Fibroblast of skin of scalp (primary cell): Measurements from ENCODE around the gene BCL2L13.
A peak's percentile ranks its signal among the peaks of the same experiment; 100 is the strongest.

Experiments
- DNase-seq: peaks from one replicate; pipeline ENCODE4 v3.0.0-alpha.2; 2013

The BCL2L13 gene

DNA sequence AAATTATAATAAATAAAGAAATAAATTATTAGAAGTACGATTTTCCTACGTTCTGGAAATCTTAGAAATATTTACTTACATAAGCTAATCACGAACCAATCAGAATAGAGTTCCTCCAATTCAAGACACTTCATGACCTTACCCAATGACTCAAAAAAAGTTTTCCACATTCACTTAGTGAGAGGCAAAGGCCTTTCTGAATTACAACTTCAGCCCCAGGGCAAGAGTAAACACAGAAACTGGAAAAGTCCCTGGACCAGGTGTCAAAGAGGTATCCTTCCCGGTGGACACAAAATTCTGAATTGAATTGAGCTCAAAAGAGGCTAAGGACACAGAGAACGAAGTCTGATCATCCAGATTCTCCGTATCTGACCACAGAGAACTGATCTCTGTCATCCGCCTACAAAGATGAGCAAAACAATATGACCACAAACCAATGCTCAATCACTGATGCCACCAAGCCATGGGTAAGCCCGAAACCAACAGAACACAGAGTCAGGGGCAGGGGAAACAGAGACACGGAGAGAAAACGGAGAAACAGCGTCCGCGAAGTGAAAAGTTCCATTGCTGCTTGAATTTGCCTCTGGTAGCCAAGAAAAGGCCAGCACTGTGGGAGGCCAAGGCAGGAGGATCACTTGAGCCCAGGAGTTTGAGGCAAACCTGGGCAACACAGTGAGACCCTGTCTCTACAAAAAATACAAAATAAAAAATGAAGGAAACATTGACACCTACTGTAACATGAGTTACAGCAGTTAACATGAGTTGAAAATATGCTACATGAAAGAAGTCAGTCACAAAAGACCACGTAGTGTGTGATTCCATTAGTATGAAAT is 128.9 kb downstream of the BCL2L13 start:
- no peak for DNase-seq

DNA sequence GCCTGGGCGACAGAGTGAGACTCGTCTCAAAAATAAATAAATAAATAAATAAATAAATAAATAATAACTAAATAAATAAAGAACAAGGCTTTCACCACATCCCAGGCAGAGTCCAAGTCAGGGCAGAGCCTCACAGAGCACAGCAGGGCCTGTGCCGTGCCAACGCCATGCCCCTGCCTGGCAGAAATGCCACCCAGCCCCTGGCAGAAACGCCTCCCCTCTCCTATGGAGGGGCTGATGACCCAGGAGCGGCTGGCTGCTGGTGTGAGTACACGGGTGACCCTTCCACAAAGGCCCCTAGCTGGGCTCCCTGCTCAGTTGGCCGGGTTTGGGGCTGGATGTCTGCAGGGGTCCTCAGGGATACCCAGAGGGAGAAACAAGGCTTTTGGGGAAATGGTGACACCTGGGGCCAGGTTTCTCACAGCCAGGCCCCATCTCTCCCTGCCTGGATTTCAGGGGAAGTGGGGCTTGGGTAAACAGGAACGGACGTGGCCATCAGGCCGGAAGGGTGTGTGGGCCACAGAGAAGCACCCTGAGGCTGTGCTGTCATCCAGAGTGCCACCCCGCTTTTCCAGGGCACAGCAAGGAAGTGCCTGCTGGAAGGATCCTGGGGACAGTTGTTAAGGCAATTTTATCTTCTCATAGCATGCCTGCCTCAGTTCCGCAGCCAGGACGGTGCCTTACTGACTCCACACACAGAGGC is 130.6 kb downstream of the BCL2L13 start:
- DNase-seq, result no peak

DNA sequence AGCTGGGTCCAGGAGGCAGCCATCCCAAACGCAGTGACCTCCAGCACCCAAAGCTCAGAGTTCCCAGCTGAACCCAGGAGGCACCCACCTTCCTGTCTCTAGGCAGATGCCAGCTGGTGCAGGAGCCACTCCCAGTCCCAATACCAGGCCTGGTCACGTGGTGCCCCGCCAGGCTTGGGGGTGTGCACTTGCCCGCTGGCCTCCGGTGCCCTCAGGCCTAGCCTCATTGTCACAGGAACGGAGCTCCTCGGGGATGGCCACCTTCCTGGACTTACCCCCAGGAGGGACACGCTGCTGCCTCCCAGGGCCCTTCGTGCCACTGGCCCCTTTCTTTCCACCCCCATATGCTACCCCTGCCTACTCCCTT is 131.1 kb downstream of the BCL2L13 start:
- no peak for DNase-seq

DNA sequence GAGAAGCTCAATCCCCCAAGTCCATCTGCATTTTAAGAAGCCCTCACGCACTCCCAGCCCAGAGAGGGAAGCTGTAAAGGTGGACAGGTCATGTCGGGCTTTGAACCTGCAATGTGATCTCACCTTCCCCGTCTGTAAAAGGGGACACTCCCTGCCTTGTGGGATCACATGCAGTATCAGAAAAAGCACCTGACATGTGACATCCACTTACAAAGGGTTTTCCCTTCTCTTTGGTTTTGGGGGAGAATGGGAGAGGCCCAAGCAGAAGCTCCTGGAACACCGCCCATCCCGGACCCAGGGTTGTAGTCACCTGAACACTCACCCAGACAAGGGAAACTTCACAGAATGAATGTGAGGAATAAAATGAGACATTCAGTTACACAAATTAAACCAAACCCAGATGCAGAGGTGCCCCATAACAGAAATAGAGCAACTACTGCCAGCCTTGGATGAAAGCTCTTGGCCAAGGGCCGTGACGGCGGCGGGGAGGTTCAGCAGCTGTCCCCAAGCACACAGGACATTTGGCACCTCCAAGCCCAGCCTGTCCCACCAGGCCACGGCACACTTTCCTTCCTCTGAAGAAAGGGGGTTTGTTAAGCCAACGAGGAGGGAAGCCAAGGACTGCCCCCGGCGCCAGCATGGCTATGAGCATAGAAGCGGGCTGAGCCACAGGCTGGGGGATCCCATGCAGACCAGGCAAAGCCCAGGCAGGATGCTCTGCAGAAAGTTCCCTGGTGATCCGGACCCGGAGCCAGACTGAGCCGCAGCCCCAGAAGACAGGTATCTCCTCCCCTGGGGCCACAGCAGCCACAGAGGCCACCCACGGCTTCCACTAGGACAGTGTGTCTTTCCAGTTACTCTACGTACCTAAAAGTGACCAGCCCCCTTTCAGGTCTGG is 131.9 kb downstream of the BCL2L13 start:
- no peak for DNase-seq

DNA sequence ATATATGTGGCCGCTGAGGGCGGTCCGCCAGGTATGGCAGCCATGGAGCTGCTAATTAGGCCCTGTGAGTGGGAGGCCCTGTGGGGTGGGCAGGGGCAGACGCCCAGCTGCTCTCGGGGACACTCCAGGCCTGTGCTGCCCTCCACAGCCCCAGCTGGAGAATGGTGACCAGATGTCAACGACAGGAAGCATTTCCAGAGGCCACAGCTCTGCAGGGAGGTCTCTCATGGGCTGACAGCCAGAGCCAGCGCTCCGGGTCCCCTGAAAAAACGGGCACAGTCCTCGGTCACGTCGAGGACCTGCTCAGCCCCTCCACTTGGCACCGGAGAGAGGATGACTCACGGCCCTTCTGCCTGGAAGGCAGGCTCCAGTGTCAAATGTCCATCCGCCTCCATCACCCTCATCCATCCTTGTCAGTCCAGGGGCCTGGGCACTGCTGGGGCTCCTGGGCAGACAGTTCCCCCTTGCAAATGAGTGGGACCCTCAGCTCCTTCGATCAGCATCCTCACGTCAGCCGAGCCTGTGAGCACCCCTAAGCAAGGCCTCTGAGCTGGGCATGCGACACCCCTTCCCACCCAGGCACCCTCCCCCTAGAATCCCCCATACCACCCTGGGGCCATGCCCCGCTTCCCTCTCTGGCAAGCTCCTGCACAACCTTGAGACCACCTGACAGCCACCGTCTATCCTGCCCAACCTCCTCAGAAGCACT is 133.8 kb downstream of the BCL2L13 start:
- no peak for DNase-seq

DNA sequence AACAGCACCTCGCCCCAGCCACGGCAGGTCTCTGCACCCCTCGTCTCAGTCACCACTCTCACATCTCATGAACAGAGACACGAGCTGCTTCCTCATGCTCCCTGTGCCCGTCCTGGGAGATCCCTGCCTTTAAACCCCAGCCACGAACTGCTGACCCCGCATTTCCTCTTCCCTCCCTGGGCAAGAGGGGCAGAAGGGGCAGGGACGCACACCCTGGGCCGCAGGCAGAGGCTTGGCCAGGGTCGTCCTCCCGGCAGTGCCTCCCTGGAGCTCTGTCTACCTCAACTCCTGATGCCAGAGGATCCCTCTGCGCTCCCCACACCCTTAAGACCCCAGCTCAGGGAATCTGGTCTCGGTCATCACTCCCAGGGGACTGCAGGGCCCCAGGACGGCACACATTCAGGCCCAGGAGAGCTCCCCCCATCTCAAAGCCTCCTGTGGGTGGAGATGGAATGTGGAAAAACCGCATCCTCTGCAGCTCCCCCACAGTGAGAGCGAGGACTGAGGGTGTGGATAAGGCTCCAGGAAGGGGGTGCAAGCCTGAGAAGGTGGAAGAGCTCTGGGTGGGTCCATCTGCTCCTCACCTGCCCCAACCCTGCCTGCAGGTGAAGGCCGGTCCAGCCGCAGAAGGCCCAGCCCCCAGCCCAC is 134.5 kb downstream of the BCL2L13 start:
- DNase-seq, result peak; percentile 59

DNA sequence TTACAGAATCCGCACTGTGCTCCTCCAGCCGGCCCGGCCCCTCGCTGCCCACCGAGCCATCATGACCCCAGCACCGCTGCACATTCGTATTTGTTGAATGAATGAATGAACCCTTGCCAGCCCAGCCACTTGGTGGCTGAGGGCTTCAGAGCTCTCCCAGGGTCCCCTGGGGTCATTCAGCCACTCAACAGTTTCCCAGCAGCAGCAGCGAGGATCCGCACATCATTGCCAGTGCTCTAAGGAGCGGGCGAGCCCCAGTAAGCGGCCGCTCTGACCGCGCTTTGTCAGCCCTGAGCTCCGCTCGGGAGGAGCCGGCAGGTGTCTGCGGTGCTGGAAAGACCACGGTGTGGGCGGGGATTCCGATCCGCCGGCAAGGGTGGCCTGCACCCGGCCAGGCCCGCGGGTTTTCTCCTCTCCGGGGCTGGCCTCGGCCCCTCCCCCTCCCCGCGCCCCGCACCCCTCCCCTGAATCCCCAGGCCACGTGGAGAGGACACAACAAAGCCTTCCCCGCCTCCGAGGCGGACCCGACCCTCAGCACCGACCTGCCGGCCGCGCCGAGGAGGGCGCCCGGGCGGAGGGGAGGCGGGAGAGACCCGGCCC is 135.1 kb downstream of the BCL2L13 start:
- DNase-seq, result peak; percentile 24

DNA sequence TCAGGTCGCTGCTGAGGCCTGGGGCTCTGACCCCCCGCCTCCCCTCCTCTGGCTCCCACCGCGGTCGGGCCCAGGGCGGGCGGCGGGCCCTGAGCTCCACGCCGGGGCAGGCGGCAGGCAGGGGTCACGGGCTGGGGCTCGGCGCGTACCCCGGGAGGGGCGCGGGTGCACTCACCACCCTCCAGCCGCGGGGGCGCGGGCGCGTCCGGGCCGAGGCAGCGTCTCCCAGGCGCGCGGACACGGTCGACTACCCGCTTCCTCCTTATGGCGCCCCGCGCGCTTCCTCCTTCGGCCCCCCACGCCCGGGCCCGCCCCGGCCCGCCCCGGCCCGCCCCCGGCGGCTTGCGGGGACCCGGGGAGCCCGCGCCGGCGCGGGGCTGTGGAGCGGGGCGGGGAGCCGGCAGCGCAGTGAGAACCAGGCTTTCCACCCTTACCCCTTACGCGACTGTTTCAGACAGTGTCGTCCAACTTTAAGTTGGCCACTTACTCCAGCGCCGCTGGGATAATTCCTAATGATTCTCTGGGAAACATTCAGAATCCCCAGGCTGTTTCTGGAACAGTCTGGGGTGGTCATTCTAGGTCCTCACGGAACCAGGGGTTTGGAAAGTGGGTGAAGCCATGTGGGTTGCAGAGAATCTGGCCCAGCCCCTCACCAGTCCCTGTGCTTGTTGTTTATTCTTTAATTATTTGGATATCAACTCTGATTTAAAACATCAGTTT is 135.8 kb downstream of the BCL2L13 start, which contains the start of gene BID:
BID (minus strand) TSS at position 264 of the 720 bp plus-strand sequence. CDS start 24,353 bp downstream, outside the sequence.
- DNase-seq, result no peak

DNA sequence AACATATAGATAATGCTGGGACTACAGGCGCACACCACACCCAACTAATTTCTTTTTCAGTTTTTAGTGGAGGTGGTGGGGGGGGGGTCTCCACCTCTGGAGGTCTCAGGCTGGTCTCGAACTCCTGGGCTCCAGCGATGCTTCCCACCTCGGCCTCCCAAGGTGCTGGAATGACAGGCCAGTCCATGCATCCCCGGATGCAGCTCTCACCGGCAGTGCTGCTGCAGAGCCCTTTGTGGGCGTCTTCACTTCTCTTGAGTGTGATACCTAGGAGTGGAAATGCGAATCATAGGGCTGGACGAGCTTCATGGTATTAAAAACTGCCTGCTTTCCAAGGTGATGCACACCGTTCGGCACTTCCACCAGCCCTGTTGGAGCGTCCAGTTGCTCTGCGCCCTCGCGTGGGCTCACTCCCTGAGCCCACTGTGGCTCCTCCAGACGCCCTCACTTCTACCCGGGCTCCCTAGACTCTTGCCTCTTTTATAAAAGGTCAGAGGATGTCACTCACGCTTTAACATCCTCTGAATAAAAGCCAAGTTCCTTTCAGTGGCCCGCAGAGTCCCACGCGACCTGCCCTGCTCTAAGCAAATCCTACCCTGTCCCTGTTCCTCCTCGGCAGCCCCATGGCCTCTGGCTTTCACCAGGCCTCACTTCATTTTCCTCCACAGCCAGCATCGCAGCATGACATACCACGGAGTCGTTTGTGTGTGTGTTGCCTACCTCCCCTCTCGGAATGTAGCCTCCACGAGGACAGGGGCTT is 136.5 kb downstream of the BCL2L13 start:
- no peak for DNase-seq

DNA sequence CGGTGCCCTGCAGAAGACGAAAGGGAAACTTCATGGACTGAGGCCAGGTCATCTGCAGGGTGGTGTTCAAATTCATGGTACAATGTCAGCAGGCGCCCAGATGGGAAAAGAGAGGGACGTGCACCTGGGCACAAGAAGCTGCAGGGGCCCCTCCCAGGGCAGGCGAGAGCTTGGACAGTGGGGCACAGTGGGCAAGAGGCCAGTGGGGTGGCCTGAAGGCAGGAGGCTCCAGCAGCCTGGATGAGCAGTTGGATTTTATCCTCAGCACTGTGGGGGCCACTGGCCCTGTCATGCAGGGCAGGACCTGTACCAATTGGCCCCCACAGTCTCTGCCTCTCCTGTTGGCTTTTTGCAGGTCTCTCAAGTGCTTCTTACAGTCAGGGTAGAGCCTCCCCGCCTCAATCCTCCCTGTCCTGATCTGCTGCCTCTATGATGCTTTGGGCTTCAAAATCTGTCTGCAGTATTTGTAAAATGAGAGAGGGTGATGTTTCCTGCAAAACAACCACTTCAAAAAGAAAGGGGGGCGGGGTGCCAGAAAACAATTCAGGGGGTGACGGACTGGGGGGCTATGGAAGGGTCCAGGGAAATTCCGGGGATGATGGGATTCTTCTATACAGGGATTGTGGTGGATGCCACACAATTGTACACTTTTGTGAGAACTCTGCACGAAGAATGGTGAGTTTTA is 137.4 kb downstream of the BCL2L13 start:
- DNase-seq, result no peak

DNA sequence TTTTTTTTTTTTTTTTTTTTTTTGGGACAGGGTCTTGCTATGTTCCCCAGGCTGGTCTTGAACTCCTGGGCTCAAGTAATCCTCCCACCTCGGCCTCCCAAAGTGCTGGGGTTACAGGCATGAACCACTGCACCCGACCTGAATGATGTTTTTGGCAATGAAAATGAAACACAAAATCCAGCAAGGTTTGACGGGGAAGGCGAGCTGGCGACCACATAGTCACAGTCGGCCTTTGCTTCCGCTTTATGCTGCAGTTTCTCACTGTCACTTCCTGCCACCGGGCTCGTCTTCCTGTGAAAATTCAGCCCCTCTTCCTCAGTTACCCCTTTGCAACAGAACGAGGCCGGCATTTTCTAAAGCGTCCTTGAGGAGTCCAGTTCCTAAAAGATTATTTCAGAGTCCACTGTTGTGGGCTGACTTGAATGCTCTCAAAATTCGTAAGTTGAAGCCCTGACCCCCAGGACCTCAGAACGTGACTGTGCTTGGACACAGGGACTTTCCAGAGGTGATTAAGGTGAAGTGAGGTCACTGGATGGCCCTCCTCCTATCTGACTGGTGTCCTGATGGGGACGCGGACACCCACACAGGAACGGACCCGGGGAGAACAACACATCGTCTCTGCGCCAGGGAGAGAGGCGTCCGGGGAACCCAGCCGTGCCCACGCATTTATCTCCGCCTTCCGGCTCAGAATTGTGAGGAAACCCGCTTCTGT is 138.6 kb downstream of the BCL2L13 start:
- DNase-seq, result no peak

DNA sequence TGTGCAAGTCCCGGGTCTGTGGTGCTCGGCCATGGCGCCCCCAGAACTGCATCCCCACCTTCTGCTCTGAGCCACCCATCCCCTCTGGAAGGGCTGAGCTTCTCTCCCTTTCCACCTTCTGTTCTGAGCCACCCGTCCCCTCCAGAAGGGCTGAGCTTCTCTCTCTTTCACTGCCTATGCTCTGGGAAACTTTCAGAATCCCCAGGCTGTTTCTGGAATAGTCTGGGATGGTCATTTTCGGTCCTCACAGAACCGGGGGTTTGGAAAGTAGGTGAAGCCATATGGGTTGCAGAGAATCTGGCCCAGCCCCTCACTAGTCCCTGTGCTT is 139.1 kb downstream of the BCL2L13 start:
- no peak for DNase-seq

DNA sequence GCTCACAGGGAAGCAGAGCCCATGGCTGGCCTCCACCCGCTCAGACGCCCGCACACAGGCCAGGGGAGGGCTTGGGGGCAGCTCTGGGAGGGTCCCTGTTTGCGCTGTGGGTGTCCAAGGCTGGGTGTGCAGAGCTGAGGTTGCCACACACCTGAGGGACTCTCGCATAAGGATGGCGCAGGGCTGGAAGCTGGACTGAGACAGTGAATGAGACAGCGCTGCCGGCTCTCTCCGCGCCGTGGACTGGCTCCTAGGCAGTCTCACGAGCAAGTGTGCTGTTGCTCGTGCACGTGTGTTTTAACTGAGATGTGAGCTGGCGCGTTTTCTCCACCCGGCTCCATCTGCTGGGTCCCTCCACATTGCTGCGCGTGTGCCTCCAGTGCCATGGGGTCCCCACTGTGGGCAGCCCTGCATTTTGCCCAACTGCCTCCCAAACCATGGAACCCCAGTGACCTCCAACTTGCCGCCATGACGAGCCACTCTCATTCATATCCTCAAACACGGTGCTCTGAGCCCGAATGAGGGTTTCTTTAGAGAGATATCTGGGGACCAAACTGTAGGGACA is 139.9 kb downstream of the BCL2L13 start:
- DNase-seq, result no peak

DNA sequence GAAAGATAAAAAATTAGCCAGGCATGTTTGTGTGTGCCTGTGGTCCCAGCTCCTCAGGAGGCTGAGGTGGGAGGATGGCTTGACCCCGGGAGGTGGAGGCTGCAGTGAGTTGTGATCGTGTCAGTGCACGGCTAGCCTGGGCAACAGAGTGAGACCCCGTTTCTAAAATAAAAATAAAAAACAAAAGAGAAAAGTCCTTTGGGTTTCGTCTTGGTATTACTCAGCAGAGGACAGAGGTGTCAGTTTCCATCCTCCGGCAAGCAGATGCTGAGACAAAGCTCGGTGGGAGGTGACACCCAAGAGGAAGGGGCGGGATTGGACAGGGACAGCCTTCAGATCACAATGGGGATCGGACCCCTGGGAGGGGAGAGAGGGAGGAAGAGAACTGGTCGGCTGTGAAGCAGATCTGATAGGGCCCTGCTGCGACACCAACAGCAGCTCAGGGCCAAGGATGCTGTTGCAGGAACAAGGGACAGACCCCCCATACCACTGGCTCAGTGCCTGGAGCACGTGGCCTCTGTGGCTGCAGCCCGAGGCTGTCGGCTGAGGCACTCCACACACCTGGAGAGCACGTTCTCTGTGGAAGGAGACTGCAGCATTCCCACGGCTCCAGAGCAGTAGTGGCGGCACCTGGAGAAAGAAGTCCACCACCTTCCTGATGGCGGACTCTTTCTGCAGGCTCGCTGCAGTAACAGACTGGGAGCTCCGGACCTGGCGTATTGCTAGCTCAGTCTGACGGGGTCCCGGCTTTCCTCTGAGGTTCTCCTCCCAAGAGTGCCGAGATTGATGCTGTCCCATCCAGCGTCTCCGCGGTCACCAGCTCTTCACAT is 140.9 kb downstream of the BCL2L13 start:
- DNase-seq, result no peak

DNA sequence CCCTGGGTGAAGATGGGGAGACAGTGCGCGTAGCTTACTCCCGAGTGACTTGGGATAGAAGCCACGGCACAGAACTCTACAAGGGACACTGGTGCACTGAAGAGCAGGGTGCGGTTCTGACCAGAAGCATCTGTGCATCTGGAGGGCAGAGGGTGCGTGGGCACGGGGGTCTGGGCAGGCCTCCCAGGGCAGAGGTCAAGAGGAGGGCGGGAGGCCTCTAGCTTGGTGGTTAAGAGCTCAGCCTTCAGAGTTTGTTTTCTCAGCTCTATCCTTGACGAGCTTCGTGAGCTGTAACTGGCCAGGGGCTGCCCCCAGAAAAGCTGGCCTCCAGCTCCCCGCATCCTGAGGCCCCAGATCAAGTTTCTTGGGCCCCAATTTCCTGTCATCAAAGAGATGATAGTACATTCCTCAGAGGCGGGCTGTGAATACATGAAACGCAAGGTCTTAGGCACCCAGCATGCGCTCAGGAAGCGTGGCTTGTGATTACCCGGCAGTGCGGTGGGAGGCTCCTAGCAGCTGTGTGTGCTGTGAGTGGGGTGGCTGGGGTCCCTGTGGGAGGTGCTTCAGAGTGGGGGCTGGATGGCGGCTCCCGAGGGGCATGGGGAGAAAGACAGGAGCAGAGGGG is 141.7 kb downstream of the BCL2L13 start:
- no peak for DNase-seq
